ENCODE data around the gene FAM149B1.

Gene FAM149B1

GRCh38 chr10:73293461-73293860, 125.5 kb downstream of the FAM149B1 start:
- DNase-seq = no peak
